ELF-1 (cell line): Measurements from ENCODE around the gene DXO.

Experiments
- DNase-seq: peaks from one replicate; pipeline ENCODE4 v3.0.0-alpha.2; 2016; ENCODE audit warnings: low read depth, low spot score

DXO gene

GRCh38 chr6:31930962-31931361, 41.0 kb downstream of the DXO start:
- no peak for DNase-seq

- DNase-seq: no peak
These were observed 43.3 kb downstream of the DXO start for GRCh38 chr6:31928672-31928939.

- no peak for DNase-seq
These were observed 43.9 kb downstream of the DXO start for GRCh38 chr6:31927863-31928671.

GRCh38 chr6:31927242-31927862, 44.6 kb downstream of the DXO start, which contains the start of gene C2:
Gene C2 (plus strand): TSS chr6:31927717. CDS start chr6:31927753, 36 bp downstream.
- no peak for DNase-seq

GRCh38 chr6:31922942-31923341, 49.0 kb downstream of the DXO start:
- DNase-seq: peak; percentile 33

- no peak for DNase-seq
These were observed 51.1 kb downstream of the DXO start for GRCh38 chr6:31920811-31921210.
